ENCODE measurements around the gene SPECC1L.

SPECC1L gene

GRCh38 chr22:24433001-24433827 lies 162.6 kb downstream of the SPECC1L start:
- no peak for DNase-seq

- DNase-seq, result no peak
Observed at GRCh38 chr22:24433828-24434470, 163.3 kb downstream of the SPECC1L start.

GRCh38 chr22:24434471-24435322 lies 164.1 kb downstream of the SPECC1L start:
- DNase-seq, result no peak

- no peak for DNase-seq
Observed at GRCh38 chr22:24435323-24435645, 164.7 kb downstream of the SPECC1L start.

- no peak for DNase-seq
Observed at GRCh38 chr22:24435861-24436371, 165.3 kb downstream of the SPECC1L start.

GRCh38 chr22:24436553-24436952 lies 165.9 kb downstream of the SPECC1L start:
- DNase-seq, result no peak

GRCh38 chr22:24437091-24437490 lies 166.5 kb downstream of the SPECC1L start:
- no peak for DNase-seq

GRCh38 chr22:24437741-24438328 lies 167.2 kb downstream of the SPECC1L start:
- DNase-seq, result no peak

- DNase-seq, result no peak
Observed at GRCh38 chr22:24440270-24440717, 169.7 kb downstream of the SPECC1L start.

GRCh38 chr22:24440718-24441405 lies 170.2 kb downstream of the SPECC1L start:
- DNase-seq, result no peak

GRCh38 chr22:24441406-24442351 lies 171.0 kb downstream of the SPECC1L start:
- DNase-seq, result no peak

GRCh38 chr22:24442352-24442744 lies 171.7 kb downstream of the SPECC1L start:
- no peak for DNase-seq

GRCh38 chr22:24443668-24444067 lies 173.0 kb downstream of the SPECC1L start:
- DNase-seq, result no peak

GRCh38 chr22:24444251-24444650 lies 173.6 kb downstream of the SPECC1L start:
- DNase-seq, result no peak

- no peak for DNase-seq
Observed at GRCh38 chr22:24444729-24445466, 174.3 kb downstream of the SPECC1L start.

GRCh38 chr22:24445481-24446259 lies 175.0 kb downstream of the SPECC1L start:
- DNase-seq, result no peak

GRCh38 chr22:24446260-24446611 lies 175.6 kb downstream of the SPECC1L start:
- DNase-seq, result no peak

GRCh38 chr22:24450610-24451009 lies 180.0 kb downstream of the SPECC1L start:
- DNase-seq, result no peak

GRCh38 chr22:24451162-24451561 lies 180.5 kb downstream of the SPECC1L start:
- no peak for DNase-seq

GRCh38 chr22:24453853-24454252 lies 183.2 kb downstream of the SPECC1L start:
- no peak for DNase-seq

Measured in NCI-H1048 (cell line).